GM12892 (cell line): ENCODE measurements around the gene TCF23.

Source experiments
- POLR2A ChIP-seq: IDR thresholded peaks from 2 replicates; pipeline ENCODE4 v1.6.1; 2011; ENCODE audit warnings: low read depth, low read length, control low read depth
- POLR2AphosphoS5 ChIP-seq: IDR thresholded peaks from 2 replicates; pipeline ENCODE4 v1.6.1; 2011; ENCODE audit warnings: low read depth, low read length, control low read depth

DNA sequence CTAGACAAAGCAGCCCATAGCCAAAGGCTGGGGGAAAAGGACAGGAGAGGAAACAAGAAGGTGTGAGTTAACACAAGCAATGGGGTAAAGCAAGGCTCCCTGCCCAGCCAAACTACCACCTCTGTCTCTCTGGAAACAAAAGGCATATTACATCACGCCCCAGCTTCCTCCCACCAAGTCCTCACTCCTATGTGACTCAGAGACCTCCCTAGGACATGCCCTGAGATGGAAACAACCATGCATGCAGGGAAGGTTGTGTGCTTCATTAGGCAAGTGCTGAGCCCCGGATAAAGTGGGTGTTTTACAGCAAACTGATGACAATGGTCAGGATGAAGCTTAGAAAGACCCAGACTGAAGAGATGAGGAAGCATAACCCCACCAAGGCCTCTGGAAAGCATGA, 54.0 kb downstream of the TCF23 start:
- TF ChIP-seq POLR2A: no peak
- no peak for TF ChIP-seq POLR2AphosphoS5
